Measurements from ENCODE around the gene ZBED2. TPM values are rescaled to one million over a fixed set of nuclear protein-coding genes. Genes with fewer than 3 reads are reported as not detected.

The ZBED2 gene
- total and polyA plus RNA-seq, 2 of the 8 experiments (the other 6 are each of a cell fraction or from before 2014, with no cell fraction given), result not detected

DNA sequence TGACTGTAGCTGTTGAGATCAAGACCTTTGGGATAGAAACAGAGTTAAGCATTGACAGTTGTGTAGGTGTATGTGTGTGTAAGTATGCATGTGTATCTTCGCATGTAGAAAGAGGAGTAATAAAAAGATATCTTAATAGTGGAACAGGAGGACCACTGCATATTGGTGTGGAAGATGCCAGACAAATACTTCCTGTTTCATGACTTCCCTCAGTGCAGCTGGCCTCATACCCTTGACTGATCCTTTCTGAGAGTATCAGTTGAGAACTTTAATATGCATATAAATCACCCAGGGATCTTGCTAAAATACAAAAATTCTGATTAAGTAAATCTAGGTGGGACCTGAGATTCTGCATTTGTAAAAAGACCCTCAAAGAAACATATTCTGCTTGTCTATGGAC lies 8.5 kb upstream of the ZBED2 start:
- Histone ChIP-seq H2BK120ac (replicated peaks; ENCODE audit: low read depth, low read length) (no peak overlapping the region), H2BK5ac (ENCODE audit: low read depth, low read length) (no peak overlapping the region), H3K56ac (replicated peaks; ENCODE audit: insufficient read length, low read depth, low read length) (no peak overlapping the region), H3K18ac (ENCODE audit: extremely low read depth, low read length) (no peak overlapping the region), H3K14ac (ENCODE audit: insufficient read length) (no peak overlapping the region), H2BK15ac (ENCODE audit: low read length) (no peak overlapping the region), H2BK20ac (ENCODE audit: low read length) (no peak overlapping the region), H3K23ac (ENCODE audit: insufficient read length) (no peak overlapping the region), H3K36me3 (ENCODE audit: control insufficient read depth in 2 of 4, insufficient read depth in 4 of 4, low read length in 3 of 4) (no peaks in the 10 kb centered on the region), H3K79me2 (ENCODE audit: control insufficient read depth in 1 of 2, insufficient read depth in 2 of 2, low read length in 2 of 2) (no peaks in the 10 kb centered on the region), H3K23me2 (ENCODE audit: low read depth, low read length) (no peaks in the 10 kb centered on the region), H3K27ac (ENCODE audit: low read depth, low read length) (no peak overlapping the region), H4K8ac (ENCODE audit: extremely low read depth, insufficient read depth, low read length) (no peak overlapping the region), H2AFZ (ENCODE audit: low read length) (no peak overlapping the region), H3K27me3 (replicated peaks in 1 of 4; ENCODE audit: control insufficient read depth in 3 of 4, extremely low read depth in 1 of 4, insufficient read depth in 3 of 4, low read length in 3 of 4) (no peaks in the 10 kb centered on the region), H3K9ac (replicated peaks in 1 of 4; ENCODE audit: extremely low read depth in 1 of 4, low read depth in 3 of 4, low read length in 3 of 4) (no peak overlapping the region), H3K4ac (replicated peaks; ENCODE audit: insufficient read length, low read depth, low read length) (no peak overlapping the region), H4K91ac (replicated peaks; ENCODE audit: insufficient read length, low read length) (no peak overlapping the region), H4K20me1 (replicated peaks in 1 of 2; ENCODE audit: control insufficient read depth in 1 of 2, insufficient read depth in 2 of 2, low read length in 2 of 2) (no peaks in the 10 kb centered on the region), H3K79me1 (ENCODE audit: low read depth, low read length) (no peaks in the 10 kb centered on the region), H3K4me2 (ENCODE audit: insufficient read depth in 1 of 2, low read depth in 2 of 2, low read length in 2 of 2) (no peak overlapping the region), H3K4me1 (replicated peaks in 1 of 4; ENCODE audit: control insufficient read depth in 3 of 4, insufficient read depth in 4 of 4, low read length in 3 of 4) (no peaks in the 10 kb centered on the region), H3K9me3 (ENCODE audit: insufficient read depth in 2 of 2, low read depth in 1 of 2, low read length in 1 of 2) (no peaks in the 10 kb centered on the region), H2BK12ac (ENCODE audit: low read depth, low read length) (no peak overlapping the region), H4K5ac (ENCODE audit: insufficient read length, low read depth, low read length) (no peak overlapping the region), H2AK5ac (ENCODE audit: low read depth, low read length) (no peak overlapping the region), H3K4me3 (ENCODE audit: extremely low read depth in 1 of 4, insufficient read depth in 2 of 4, low read depth in 3 of 4, low read length in 4 of 4) (no peak overlapping the region)
- WGBS, 2 experiments (ENCODE audit: extremely low coverage in 1 of 2, insufficient coverage in 1 of 2, insufficient read length in 1 of 2, insufficient replicate concordance in 2 of 2, low coverage in 1 of 2, low lambda C conversion rate in 2 of 2, missing lambda C conversion rate in 1 of 2), result 95% methylated on average over 1 of the region's 1 CpG; no CpG with 5 or more reads in 1 of the 2 experiments
- ChIA-PET CTCF (ENCODE audit: partially characterized antibody) (interaction anchor here (0.6 to 0.7 kb wide), 2 partner anchors 80 to 574 kb away, joined by 3 to 4 read pairs; no protein-coding TSS in a partner anchor), POLR2A (ENCODE audit: partially characterized antibody) (no interaction called here)
- no peak for FAIRE-seq
- DNase-seq (ENCODE audit: low read depth in 1 of 2, low spot score in 2 of 2), result no peak
- TF ChIP-seq CHD1 (IDR thresholded peaks at IDR 0.05; ENCODE audit: low read depth, low read length) (no peak), TEAD4 (IDR thresholded peaks at IDR 0.05; ENCODE audit: low read depth, low read length) (no peak), TAF1 (IDR thresholded peaks at IDR 0.05; ENCODE audit: low read depth, low read length) (no peak), PHF8 (conservative IDR thresholded peaks at IDR 0.05; ENCODE audit: low read depth, low read length) (no peak), SRF (IDR thresholded peaks at IDR 0.05; ENCODE audit: low read depth, low read length) (no peak), POLR2AphosphoS5 (IDR thresholded peaks at IDR 0.05; ENCODE audit: low read depth, low read length) (no peak), ASH2L (IDR thresholded peaks at IDR 0.05; ENCODE audit: low read length) (no peak), BCL11A (IDR thresholded peaks at IDR 0.05; ENCODE audit: low read depth in 2 of 2, low read length in 2 of 2) (no peak), NRF1 (IDR thresholded peaks at IDR 0.05; ENCODE audit: low read depth, low read length) (no peak), SAP30 (IDR thresholded peaks at IDR 0.05; ENCODE audit: insufficient read depth, insufficient replicate concordance, low read length) (no peak), CTBP2 (IDR thresholded peaks at IDR 0.05; ENCODE audit: borderline replicate concordance, insufficient read depth, insufficient read length, low read length) (no peak), RBBP5 (IDR thresholded peaks at IDR 0.05; ENCODE audit: borderline replicate concordance, low read depth, low read length) (no peak)
- TF ChIP-seq, protein P1, sequence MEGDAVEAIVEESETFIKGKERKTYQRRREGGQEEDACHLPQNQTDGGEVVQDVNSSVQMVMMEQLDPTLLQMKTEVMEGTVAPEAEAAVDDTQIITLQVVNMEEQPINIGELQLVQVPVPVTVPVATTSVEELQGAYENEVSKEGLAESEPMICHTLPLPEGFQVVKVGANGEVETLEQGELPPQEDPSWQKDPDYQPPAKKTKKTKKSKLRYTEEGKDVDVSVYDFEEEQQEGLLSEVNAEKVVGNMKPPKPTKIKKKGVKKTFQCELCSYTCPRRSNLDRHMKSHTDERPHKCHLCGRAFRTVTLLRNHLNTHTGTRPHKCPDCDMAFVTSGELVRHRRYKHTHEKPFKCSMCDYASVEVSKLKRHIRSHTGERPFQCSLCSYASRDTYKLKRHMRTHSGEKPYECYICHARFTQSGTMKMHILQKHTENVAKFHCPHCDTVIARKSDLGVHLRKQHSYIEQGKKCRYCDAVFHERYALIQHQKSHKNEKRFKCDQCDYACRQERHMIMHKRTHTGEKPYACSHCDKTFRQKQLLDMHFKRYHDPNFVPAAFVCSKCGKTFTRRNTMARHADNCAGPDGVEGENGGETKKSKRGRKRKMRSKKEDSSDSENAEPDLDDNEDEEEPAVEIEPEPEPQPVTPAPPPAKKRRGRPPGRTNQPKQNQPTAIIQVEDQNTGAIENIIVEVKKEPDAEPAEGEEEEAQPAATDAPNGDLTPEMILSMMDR (IDR thresholded peaks at IDR 0.05; ENCODE audit: control extremely low read depth in 1 of 3, insufficient read depth in 1 of 3, low read depth in 1 of 3, low read length in 3 of 3), result no peak

All from H1 (cell line).